ENCODE measurements around the gene S100A4.
"Not testable (repeated sequence)": the region's sequence is repeated elsewhere in the genome, so short reads cannot be mapped to it uniquely, and the experiment has no call there.

Gene S100A4

GRCh38 chr1:153520818-153521476, 24.7 kb downstream of the S100A4 start:
- no peak overlapping the region for H3K27ac ChIP-seq (replicated peaks)
- DNase-seq (ENCODE audit: low read depth in 1 of 2, low spot score in 1 of 2), result no peak
- TF ChIP-seq POLR2AphosphoS5 (IDR thresholded peaks at IDR 0.05; ENCODE audit: low read depth) (no peak), GABPA (IDR thresholded peaks at IDR 0.05; ENCODE audit: low read depth) (no peak), CTCF (IDR thresholded peaks at IDR 0.05; ENCODE audit: insufficient read depth, low read length) (no peak)

GRCh38 chr1:153520137-153520691, 25.4 kb downstream of the S100A4 start:
- not testable (repeated sequence) for H3K27me3 ChIP-seq (ENCODE audit: insufficient read depth, poor library complexity, severe bottlenecking); H3K27ac ChIP-seq (replicated peaks); H3K4me3 ChIP-seq (replicated peaks; ENCODE audit: insufficient read depth, low read length); DNase-seq (ENCODE audit: low read depth in 1 of 2, low spot score in 1 of 2)

More at GRCh38 chr1:153520818-153521476, 24.7 kb downstream of the S100A4 start:
- Histone ChIP-seq H3K27me3 (ENCODE audit: insufficient read depth, poor library complexity, severe bottlenecking) (no peaks in the 10 kb centered on the region), H3K4me3 (replicated peaks; ENCODE audit: insufficient read depth, low read length) (no peak overlapping the region)

- no peak for TF ChIP-seq REST (IDR thresholded peaks at IDR 0.05; ENCODE audit: insufficient replicate concordance, low read depth)
- TF ChIP-seq SPI1 (IDR thresholded peaks at IDR 0.05; ENCODE audit: borderline replicate concordance, low read depth), result no peak
- TF ChIP-seq CTCF (IDR thresholded peaks at IDR 0.05; ENCODE audit: insufficient read depth, low read length), result no peak
- no peak for TF ChIP-seq POLR2AphosphoS5 (IDR thresholded peaks at IDR 0.05; ENCODE audit: low read depth)
- no peak for TF ChIP-seq GABPA (IDR thresholded peaks at IDR 0.05; ENCODE audit: low read depth)
- H3K27me3 ChIP-seq (ENCODE audit: insufficient read depth, poor library complexity, severe bottlenecking), result no peaks in the 10 kb centered on the region
- H3K4me3 ChIP-seq (replicated peaks; ENCODE audit: insufficient read depth, low read length), result no peak overlapping the region
- DNase-seq (ENCODE audit: low read depth in 1 of 2, low spot score in 1 of 2), result no peak
- no peak overlapping the region for H3K27ac ChIP-seq (replicated peaks)
Measured at GRCh38 chr1:153519242-153519641, 26.4 kb downstream of the S100A4 start.

GRCh38 chr1:153515504-153516394, 29.9 kb downstream of the S100A4 start:
- H3K27me3 ChIP-seq (ENCODE audit: insufficient read depth, poor library complexity, severe bottlenecking), result no peaks in the 10 kb centered on the region
- TF ChIP-seq REST (IDR thresholded peaks at IDR 0.05; ENCODE audit: insufficient replicate concordance, low read depth) (no peak), SPI1 (IDR thresholded peaks at IDR 0.05; ENCODE audit: borderline replicate concordance, low read depth) (no peak), POLR2AphosphoS5 (IDR thresholded peaks at IDR 0.05; ENCODE audit: low read depth) (no peak), GABPA (IDR thresholded peaks at IDR 0.05; ENCODE audit: low read depth) (no peak), CTCF (IDR thresholded peaks at IDR 0.05; ENCODE audit: insufficient read depth, low read length) (no peak)
- peak; percentile 83 to 89 for DNase-seq (ENCODE audit: low read depth in 1 of 2, low spot score in 1 of 2)
- H3K27ac ChIP-seq (replicated peaks), result peak overlapping the region; percentile 65
- H3K4me3 ChIP-seq (replicated peaks; ENCODE audit: insufficient read depth, low read length), result no peak overlapping the region
